Hepatocyte (in vitro differentiated cells): ENCODE results near the gene WDR70. TPM values are rescaled to one million over a fixed set of nuclear protein-coding genes. Genes with fewer than 3 reads are reported as not detected.
A peak's percentile ranks its signal among the peaks of the same experiment; 100 is the strongest.

ENCODE experiments used
- DNase-seq: peaks from one replicate; pipeline ENCODE4 v3.0.0-alpha.2; 2016; ENCODE audit warnings: low spot score
- H2AFZ ChIP-seq: fragments of 200-600 bp; sonication (generic); 2 replicates; pipeline ENCODE4 v1.6.0; 2016; ENCODE audit warnings: antibody characterized with exemption, mild to moderate bottlenecking
- H3K27ac ChIP-seq: fragments of 200-600 bp; sonication (generic); 2 replicates; pipeline ENCODE4 v1.5.1; 2016; ENCODE audit warnings: mild to moderate bottlenecking
- H3K27me3 ChIP-seq: fragments of 200-600 bp; sonication (generic); 2 replicates; pipeline ENCODE4 v1.6.1; 2016
- H3K36me3 ChIP-seq: fragments of 200-600 bp; sonication (generic); replicated peaks from 2 replicates; pipeline ENCODE4 v1.5.1; 2016; ENCODE audit warnings: low read depth; ENCODE audit not compliant: insufficient read depth
- H3K4me1 ChIP-seq: fragments of 200-600 bp; sonication (generic); 2 replicates; pipeline ENCODE4 v1.5.1; 2016; ENCODE audit warnings: mild to moderate bottlenecking, moderate library complexity; ENCODE audit not compliant: insufficient read depth
- H3K4me2 ChIP-seq: fragments of 200-600 bp; sonication (generic); 2 replicates; pipeline ENCODE4 v1.6.0; 2016
- H3K4me3 ChIP-seq: fragments of 200-600 bp; sonication (generic); 2 replicates; pipeline ENCODE4 v1.5.1; 2016; ENCODE audit warnings: mild to moderate bottlenecking
- H3K79me2 ChIP-seq: fragments of 200-600 bp; sonication (generic); 2 replicates; pipeline ENCODE4 v1.6.0; 2017; ENCODE audit warnings: mild to moderate bottlenecking
- H3K9me2 ChIP-seq: fragments of 200-600 bp; sonication (generic); replicated peaks from 2 replicates; pipeline ENCODE4 v1.6.0; 2017; ENCODE audit warnings: mild to moderate bottlenecking; ENCODE audit not compliant: insufficient read depth
- H3K9me3 ChIP-seq: fragments of 200-600 bp; sonication (generic); 2 replicates; pipeline ENCODE4 v1.5.1; 2016; ENCODE audit warnings: low read depth, mild to moderate bottlenecking
- H4K20me1 ChIP-seq: fragments of 200-600 bp; sonication (generic); 2 replicates; pipeline ENCODE4 v1.6.0; 2016; ENCODE audit warnings: mild to moderate bottlenecking; ENCODE audit not compliant: insufficient read depth, poor library complexity, severe bottlenecking
- CTCF ChIP-seq: fragments of 200-600 bp; sonication (generic); IDR thresholded peaks from 2 replicates; pipeline ENCODE4 v1.5.1; 2016; ENCODE audit warnings: antibody characterized with exemption, mild to moderate bottlenecking; ENCODE audit not compliant: poor library complexity
- EZH2 ChIP-seq: fragments of 200-600 bp; sonication (generic); IDR thresholded peaks from 2 replicates; pipeline ENCODE4 v1.6.1; 2016; ENCODE audit warnings: antibody characterized with exemption, mild to moderate bottlenecking, borderline replicate concordance
- EZH2phosphoT487 ChIP-seq: fragments of 200-600 bp; sonication (generic); IDR thresholded peaks from one replicate; pipeline ENCODE4 v1.6.1; 2018; ENCODE audit warnings: antibody characterized with exemption, mild to moderate bottlenecking, low read depth, moderate library complexity; ENCODE audit not compliant: unreplicated experiment, severe bottlenecking
- whole genome bisulfite sequencing: methylation state at CpG from one replicate; pipeline ENCODE4 v1.1.6; 2016; ENCODE audit warnings: low lambda C conversion rate; ENCODE audit errors: missing lambda C conversion rate; 5-methylcytosine and 5-hydroxymethylcytosine counted together
- polyA plus RNA-seq: library from polyadenylated mRNA; unstranded; fragments of >200 nt; fragmentation: Nextera tagmentation; extraction: Ambion mirVana; gene quantifications from 2 replicates; pipeline ENCODE4 v1.2.1, GENCODE V29; 2016
- total RNA-seq: library from RNA; depleted of rRNA; stranded (reverse); fragments of >200 nt; gene quantifications from 2 replicates; pipeline ENCODE4 v1.2.3, GENCODE V29; 2014

Gene WDR70
- total and polyA plus RNA-seq, 2 experiments from 2014 or later = 22.3 to 37.0 TPM

DNA sequence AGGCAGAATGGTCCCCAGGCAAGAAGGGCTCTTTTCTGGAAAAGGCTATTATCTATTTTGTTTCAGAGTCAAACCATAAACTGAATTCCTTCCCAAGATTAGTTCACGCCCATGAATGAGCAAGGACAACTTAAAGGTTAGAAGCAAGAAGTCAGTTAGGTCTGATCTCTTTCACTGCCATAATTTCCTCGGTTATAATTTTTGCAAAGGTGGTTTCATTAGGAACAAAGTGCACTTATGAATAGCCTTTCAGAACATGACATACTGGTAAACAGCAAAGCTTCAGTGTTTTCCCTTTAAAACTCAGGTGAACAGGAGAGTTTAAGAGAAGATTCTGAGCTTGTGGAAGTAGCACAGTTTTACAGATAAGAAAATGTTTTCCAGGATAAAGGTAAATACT, 282.8 kb downstream of the WDR70 start:
- no peaks in the 10 kb centered on the region for H3K9me2 ChIP-seq
- no peaks in the 10 kb centered on the region for H3K36me3 ChIP-seq
- H3K79me2 ChIP-seq = no peaks in the 10 kb centered on the region
- H3K4me3 ChIP-seq = no peak overlapping the region
- H4K20me1 ChIP-seq = no peaks in the 10 kb centered on the region
- H3K27me3 ChIP-seq = no peaks in the 10 kb centered on the region
- 46% methylated on average over 2 of the region's 2 CpGs for whole genome bisulfite sequencing
- DNase-seq = no peak
- no peaks in the 10 kb centered on the region for H3K9me3 ChIP-seq
- H2AFZ ChIP-seq = no peak overlapping the region
- H3K4me2 ChIP-seq = peak overlapping the region; percentile 34
- TF ChIP-seq EZH2 = no peak
- no peak for TF ChIP-seq CTCF
- TF ChIP-seq EZH2phosphoT487 = no peak
- H3K4me1 ChIP-seq = peaks cover 8% of the 10 kb centered on the region
- H3K27ac ChIP-seq = peak overlapping the region; percentile 43

GRCh38 chr5:37662362-37662761, 283.2 kb downstream of the WDR70 start:
- Histone ChIP-seq H3K27ac (peak overlapping the region; percentile 43), H3K36me3 (no peaks in the 10 kb centered on the region), H4K20me1 (no peaks in the 10 kb centered on the region), H3K4me3 (no peak overlapping the region), H3K79me2 (no peaks in the 10 kb centered on the region), H3K9me3 (no peaks in the 10 kb centered on the region), H3K27me3 (no peaks in the 10 kb centered on the region), H3K4me2 (peak overlapping the region; percentile 23), H2AFZ (no peak overlapping the region), H3K9me2 (no peaks in the 10 kb centered on the region), H3K4me1 (peaks cover 8% of the 10 kb centered on the region)
- DNase-seq = no peak
- WGBS = 71% methylated on average over 3 of the region's 3 CpGs
- TF ChIP-seq CTCF = no peak
- TF ChIP-seq EZH2phosphoT487 = no peak
- TF ChIP-seq EZH2 = no peak

GRCh38 chr5:37662789-37663485, 283.8 kb downstream of the WDR70 start:
- TF ChIP-seq EZH2phosphoT487 (no peak), CTCF (no peak), EZH2 (no peak)
- peak overlapping the region; percentile 43 for H3K27ac ChIP-seq
- 81% methylated on average over 5 of the region's 5 CpGs for WGBS

More at GRCh38 chr5:37662789-37663485, 283.8 kb downstream of the WDR70 start:
- Histone ChIP-seq H3K4me2 (no peak overlapping the region), H3K4me1 (peaks cover 14% of the 10 kb centered on the region), H3K27me3 (no peaks in the 10 kb centered on the region), H2AFZ (no peak overlapping the region), H3K79me2 (no peaks in the 10 kb centered on the region), H3K9me3 (no peaks in the 10 kb centered on the region), H3K4me3 (no peak overlapping the region), H3K36me3 (no peaks in the 10 kb centered on the region), H3K9me2 (no peaks in the 10 kb centered on the region), H4K20me1 (no peaks in the 10 kb centered on the region)
- no peak for DNase-seq
